M059J (cell line): ENCODE measurements around the gene ZNF740. TPM values are rescaled to one million over a fixed set of nuclear protein-coding genes. Genes with fewer than 3 reads are reported as not detected.

Experiments used
- DNase-seq: peaks from one replicate; pipeline ENCODE4 v3.0.0-alpha.2; 2012; ENCODE audit warnings: low read depth
- total RNA-seq: library from RNA; depleted of rRNA; stranded (reverse); fragments of >200 nt; shearing (Covaris generic); gene quantifications from 2 replicates; pipeline ENCODE4 v1.2.3, GENCODE V29; 2014

ZNF740 gene
- total RNA-seq, 1 experiment from 2014 or later: 9.5 TPM

DNA sequence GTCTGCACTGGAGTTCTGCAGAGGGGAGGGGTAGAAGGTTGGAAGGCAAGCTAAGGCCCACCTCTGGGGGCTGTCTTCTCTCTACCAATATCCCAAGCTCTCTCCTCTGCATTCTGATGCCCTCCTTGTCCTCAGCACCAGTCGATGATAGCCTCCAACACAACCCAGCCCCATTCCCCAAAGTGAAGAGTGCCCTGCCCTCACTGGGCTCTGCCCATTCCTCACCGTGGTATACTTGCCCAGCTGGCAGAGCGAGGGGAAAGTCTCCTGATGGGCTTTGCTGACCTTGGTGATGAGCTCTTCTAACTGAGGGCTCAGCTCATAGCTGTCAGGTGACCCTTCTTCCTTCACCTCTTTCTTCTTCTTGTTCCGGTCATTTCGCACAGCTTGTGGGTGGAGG is 33.7 kb downstream of the ZNF740 start:
- DNase-seq: no peak

DNA sequence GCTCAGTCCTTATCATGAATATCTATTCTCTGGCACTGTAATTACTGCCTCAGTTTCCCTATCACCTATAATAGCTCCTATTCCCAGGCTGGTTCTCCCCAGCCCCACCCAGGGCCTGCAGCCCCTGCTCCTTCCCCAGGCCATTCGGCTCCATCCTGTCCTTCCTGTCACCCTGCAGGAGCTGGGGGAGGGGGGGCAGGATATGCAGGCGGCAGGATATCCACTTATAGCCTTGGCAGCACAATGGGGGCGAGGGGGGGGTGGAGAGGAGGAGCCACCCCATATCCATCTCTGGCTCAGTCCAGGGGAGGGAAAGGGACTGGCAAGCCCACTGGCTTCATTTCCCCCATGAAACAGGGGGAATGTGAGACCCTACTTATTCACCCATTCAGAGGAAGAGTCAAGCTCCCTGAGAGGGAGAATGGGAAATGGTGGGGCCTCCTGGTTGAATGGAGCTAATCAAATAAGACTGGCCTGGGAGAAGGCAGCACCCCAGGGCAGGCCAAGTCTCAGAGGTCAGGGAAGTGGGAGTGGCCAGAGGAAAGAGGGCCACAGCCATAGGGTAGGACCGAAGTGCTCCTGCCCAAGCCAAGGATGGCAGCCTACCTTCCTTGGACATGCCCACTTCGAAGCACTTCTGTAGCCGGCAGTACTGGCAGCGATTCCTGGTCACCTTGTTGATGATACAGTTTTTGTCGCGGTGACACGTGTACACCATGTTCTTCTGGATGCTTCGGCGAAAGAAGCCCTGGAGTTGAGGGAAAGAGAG is 34.3 kb downstream of the ZNF740 start:
- no peak for DNase-seq

DNA sequence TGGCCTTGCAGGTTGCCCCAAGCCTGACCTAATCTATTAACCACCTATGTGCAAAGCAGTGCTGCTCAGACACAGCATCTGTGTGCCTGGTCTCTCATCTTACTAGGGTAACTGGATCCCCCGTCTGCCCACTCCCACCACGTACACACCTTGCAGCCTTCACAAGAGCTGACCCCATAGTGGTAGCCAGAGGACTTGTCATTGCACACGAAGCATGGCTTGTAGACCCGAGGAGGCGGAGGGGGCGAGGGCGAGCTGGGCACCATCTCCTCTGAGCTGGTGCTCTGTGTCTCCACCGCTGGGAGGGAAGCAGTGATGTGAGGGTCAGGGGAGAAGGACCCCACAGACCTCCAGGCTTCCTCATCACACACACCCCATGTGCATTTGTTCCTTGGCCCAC is 35.0 kb downstream of the ZNF740 start:
- DNase-seq: no peak

DNA sequence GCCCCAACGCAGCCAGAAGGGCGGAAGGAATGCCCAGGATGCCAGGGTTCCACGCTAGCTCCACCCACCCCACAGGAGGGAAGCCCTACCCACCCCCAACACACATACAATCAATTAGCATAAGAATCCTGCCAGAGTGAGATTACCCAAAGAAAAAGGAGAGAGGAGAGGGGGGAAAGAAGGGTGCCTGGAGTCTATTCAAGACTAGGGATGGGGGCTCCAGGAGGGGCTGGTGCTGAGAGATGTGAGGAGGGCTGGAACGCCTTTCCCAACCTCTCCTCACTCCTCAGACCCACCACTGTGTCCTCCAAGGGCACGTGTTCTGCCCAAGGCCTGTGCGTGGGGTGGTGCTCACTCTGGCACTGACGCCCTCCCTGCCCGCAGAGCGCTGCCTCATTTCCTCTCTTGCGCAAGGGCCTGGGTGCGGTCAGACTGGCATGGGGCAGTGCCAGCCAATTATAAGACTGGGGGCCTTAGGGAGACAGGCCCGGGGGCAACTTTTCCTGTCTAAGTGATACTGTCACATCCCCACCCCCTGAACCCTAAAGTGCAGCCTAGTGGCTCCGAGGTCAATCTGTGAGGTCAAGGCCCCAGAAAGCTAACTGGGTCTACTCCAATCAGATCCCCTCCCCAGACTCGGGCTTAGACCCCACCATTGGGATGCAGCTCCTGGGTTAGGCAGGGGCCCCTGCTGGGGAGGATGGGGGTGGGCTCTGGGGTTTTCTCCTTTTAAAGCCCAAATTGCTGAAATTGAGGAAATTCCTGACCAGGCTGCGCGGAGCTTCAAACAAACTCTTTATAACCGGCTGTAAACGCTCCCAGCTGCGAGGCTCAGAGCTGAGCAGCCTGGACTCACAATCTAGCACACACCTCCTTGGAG is 36.8 kb downstream of the ZNF740 start:
- DNase-seq: peak; percentile 56

DNA sequence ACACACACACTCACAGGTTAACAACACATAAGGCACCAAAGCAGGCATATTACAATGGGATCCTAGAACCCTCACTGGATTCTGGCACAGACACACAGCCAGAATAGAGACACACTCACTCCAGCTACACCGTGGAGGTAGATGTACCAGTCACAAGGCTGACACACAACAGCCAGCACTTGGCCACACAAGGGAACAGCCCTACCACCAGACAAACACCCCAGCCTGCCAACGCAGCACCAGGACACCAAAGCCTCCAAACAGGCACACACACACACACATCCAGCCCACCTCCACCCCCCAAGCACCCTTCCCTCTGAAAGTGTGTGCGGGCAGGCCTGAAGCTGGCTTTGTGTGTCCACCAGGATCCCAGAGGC is 37.4 kb downstream of the ZNF740 start:
- DNase-seq: no peak

DNA sequence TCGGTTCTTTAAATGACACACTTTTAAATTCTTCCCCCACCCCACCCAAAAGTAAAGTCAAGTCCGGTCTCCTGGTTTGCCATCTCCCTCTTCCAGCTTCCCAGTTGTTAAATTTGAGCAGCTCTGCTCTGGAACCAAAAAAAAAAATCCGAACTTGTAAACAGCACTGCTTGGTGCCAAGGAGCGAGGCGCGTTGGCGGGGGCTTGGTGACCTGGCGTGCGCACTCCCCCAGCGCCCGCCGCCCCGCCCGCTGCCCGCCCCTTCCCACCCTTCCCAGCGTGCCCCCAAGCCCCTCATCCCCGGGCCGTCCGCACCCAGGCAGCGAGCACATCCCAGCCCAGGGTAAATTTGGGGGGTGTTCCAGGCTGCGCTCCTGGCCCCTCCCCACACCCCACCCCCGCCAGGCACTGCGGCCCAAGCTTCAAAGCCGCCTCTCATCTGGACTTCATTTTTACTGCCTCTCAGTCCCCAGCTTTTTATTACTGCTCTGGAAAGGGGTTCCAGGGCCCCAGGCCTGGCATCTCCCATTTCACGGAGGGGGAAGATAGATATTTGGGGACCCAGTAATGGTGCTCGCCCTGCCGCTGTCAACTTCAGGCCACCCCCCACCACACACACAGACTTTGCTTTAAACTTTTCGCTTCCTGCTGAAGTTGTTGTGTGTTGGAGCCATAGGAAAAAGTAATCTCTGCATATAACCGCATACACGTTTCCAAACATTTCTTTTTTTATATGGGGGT is 38.2 kb downstream of the ZNF740 start:
- no peak for DNase-seq

DNA sequence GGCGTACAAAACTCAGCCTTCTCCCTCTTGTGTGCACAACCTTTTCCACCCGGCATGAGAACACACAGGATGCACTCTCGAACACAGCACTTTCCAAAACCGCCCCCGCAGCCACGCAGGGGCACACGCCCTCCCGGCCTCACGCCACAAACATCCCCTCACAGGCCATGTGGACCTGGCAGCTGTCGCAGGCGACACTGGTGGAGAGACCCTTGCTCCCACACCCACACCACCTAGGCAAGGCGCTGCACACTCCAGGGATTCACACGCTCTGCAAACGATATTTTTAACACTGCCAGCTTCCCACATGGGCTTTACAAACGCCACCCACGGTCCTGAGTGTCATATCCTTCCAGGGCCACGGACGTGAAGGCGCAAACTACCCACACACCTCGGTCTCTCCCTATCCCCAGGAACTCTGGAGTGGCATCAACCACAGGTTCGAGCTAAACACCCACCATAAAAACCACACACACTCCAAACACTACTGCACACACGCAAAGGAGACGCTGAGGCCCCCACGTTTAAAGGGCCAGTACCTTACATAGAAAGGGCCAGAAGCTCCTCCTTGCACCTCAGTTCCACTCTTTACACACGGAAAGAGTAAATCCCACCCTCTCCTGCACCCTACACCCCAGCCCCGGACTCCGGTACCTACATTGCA is 38.9 kb downstream of the ZNF740 start:
- DNase-seq: no peak

DNA sequence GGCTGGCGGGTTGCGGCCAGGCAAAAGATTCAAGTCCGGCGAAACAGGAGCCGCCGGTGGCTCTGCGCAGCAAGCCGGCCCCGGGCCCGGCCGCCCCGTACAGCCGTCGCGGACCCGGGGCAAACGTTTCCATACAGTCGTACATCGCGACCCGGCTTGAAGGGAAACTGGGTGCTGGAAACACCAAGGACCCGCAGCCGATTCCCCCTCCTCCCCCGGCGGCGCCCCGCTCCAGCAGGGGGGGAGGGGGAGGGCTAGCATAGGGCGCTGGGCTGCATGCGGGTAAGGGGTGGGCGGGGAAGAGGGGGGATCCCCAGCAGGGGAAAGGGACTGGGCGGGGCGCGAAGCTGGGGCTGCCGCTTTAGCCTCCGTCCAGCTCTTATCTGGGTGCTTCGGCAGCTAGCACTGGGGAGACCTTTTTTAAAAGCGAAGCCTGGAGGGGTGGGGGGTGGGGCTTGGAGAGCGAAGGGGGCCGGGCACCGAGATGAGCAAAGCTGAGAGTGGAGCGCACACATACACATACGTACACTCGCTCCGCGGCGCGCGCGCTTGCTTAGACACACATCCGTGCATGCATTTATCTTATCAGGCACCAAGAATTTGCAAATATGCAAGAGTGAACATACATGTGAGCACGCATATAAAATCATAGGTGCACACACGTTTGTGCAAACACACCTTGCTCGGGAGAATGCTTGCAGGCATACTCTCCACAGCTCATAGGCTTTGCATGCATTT is 39.6 kb downstream of the ZNF740 start:
- DNase-seq: peak; percentile 27

DNA sequence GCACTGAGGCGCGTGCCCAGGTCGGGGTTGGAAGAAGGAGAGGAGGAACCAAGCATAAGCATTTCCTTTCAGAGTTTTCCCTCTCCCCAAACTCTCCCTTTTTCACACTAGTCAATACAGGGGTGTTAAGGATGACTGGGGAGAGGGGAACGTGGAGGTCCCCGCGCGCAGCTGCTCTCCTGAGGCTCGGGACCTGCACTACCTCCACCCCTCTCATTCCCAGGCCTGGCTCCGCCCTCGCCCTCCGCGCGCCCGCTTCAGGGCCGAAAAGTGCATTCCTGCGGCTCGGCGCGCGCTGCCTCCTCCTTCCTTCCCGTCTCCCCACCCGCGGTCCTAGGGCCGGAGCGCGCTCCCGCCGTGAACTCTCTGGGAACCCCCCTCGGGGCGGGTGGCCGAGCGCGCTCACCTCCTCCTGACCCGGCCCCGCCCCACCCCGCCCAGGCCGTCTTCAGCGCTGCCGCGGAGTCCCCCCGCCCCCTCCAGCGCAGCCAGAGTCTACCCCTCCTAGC is 40.2 kb downstream of the ZNF740 start:
- DNase-seq: peak; percentile 93

DNA sequence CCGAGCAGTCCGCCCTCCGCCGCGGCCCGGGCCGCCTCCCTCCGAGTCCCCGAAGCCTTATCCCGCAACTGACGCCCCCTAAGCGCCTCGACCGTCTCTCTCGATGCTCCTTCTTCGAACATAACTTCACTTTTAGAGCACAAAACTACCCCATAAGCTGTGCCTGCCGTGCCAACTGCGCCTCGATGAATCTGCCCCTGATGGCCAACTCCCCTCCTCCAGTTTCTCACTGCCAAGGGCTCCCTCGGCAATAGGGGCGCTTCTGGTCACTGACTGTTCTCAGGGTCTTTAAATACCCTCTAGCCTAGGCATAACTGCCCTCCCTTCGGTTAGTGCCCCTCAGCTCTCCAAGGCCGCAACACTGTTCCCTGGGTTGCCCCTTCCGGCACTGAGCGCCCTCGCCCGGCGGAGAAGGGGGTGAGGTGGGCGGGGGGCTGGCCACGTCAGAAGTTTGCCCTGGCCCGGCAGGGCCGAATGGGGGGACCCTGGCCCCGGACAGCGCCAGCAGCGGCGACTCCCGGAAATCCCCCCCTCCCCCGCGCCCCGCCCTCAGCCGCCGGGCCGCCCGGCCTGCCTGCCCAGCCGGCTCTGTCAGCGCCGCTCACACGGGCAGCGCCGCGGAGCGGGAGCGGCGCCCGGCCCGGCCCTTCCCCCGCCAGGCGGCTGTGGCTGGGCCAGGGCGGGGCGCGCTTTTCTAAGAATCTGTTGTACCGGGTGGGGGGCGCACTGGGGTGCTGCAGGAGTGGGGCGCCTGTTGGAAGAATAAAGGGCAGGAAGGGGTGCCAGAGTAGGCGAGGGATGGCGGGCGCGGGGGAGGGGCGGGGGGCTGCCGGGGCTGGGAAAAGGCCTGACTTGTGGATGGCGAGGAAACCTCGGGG is 40.9 kb downstream of the ZNF740 start:
- peak; percentile 79 for DNase-seq

DNA sequence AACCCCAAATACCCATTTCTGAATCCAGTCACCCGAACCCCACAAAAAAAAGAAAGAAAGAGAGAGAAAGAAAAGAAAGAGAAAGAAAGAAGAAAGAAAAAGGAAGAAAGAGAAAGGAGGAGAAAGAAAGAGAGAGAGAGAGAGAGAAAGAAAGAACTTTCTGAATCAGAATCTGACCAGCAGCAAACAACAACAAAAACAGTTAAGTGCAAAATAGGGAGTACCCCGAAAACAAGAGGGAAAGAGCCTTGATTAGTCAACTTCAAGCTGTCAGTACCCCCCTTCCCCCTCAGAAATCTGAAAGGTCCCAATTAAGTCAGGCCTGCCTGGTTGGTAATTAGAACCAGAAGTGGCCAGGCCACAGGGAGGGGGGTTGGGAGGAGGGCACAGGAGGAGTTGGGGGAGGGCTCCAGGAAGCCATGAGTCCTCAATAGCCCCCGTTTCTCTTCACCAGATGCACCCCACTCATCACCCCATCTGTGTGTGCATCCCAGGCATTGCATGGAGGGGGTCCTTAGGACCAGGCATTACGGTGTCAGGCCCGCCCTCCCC is 41.7 kb downstream of the ZNF740 start:
- no peak for DNase-seq

DNA sequence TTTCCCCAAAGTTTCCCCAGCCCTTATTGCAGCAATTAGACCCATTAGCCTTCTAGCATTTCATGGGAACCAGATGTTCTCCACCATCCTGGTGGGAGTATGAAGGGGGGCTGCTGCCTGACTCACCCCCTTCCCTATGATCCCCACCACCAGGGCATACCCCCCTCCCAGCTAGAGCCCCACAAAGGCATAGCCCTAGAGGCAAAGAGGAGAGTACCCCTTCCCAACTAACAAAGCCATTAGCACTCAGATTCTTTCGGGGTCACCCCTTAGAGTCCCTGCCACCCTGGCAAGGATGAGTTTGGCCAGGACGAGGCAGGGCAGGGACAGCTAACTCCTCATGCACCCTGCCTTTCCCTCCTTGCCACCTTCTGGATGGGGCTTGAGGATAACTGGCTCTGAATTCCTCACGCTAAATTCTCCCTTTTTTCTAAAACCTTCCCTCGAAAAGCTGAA is 42.3 kb downstream of the ZNF740 start:
- no peak for DNase-seq

DNA sequence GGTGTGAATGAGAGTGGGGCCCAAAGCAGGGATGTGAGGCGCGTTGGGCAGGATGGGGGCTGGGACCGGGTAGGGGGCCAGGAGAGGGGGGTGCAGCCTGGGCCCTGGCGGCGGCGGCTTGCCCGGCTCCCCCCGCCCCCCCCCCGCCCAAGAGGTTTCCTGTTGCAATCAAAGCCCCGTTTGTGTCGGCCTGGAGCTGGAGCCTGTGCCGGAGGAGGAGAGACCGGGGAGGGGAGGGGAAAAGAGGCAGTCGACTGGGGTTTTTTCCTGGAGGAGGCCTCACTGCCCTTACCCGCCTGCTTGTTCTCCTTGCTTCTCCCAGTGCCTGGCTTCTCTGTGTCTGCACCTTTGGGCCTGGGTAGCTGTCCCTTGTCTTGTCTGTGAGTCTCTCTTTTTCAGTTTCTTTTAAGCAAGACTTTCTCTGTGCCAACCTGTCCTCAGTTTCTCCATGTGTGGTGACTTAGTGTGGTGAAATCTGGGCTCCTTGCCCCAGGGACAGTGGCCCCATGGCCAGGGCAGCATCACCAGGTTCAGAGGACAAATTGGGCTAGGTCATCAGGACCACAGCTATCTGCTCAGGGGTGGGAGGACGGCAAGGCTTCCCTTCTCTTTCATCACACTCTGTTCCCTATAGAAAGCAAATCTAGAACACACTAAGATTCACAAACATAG is 43.0 kb downstream of the ZNF740 start:
- no peak for DNase-seq

DNA sequence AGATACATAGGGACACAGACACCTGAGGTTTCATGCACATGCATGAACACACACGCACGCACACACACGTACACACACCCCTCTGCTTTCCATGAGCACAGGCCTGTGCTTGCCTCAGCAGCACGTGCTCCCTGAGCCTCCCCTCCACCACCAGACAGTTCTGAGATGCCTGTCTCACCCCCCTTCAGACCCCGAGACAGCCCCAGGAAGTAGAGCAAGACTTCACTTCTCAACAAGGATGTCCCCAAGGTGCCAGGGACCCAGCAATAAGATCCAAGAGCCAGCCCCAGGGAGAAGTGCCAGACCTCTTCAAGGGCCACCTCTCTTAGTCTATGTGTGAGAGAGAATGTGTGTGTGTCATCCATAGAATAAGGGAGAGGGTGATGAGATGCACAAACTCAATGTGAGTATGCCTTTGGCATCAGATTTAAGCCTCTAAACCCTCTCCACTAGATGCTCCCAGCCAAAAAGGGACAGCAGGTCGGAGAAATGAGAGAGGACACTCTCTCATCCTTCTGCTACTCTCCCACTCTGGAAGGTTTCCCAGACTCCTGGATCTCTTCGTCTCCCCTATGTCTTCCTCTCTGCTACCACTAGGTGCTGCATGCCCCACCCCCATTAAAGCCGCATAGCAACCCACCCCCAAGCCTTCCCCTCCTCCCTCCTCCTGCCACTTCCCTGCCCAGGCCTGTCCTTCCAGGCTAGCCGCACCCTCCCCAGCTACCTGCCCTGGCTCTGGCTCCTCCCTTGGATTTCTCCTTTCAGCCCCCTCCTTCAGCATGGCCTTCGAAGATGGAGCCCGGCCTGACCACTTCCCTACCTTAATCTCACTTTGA is 43.8 kb downstream of the ZNF740 start:
- no peak for DNase-seq

DNA sequence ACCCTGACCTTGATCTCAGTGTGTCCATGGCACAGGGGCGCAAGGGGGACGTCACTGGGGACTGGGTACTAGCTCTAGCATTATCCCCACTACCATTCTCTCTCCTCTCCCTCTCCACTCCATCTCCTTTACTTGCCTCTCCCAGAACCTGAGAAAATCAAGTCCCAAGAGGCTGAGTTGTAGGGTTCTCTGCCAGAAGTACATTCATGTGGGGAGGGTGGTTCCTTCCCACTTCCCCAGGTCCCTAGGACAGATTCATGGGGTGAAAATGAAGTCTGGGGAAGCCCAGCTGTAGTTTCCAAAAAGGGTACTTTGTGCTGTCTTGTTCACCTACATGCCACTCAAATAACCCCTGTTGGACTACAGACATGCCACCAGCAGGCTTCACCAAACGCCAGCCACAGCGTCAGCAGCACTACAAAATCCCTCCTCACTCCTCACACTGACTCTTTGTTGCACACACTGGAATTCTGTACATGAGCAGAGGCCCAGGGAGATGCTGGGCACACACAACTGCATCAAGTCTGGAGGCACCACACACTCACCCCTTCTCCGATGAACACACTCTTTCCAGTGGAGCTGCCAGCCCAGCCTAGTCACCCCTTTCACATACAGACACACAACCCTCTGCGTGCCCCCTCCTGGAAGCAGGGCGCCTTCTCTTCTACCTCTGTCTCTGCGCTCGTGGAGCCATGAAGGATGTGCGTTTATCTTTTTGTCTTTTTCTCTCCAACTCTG is 44.5 kb downstream of the ZNF740 start:
- DNase-seq: no peak

DNA sequence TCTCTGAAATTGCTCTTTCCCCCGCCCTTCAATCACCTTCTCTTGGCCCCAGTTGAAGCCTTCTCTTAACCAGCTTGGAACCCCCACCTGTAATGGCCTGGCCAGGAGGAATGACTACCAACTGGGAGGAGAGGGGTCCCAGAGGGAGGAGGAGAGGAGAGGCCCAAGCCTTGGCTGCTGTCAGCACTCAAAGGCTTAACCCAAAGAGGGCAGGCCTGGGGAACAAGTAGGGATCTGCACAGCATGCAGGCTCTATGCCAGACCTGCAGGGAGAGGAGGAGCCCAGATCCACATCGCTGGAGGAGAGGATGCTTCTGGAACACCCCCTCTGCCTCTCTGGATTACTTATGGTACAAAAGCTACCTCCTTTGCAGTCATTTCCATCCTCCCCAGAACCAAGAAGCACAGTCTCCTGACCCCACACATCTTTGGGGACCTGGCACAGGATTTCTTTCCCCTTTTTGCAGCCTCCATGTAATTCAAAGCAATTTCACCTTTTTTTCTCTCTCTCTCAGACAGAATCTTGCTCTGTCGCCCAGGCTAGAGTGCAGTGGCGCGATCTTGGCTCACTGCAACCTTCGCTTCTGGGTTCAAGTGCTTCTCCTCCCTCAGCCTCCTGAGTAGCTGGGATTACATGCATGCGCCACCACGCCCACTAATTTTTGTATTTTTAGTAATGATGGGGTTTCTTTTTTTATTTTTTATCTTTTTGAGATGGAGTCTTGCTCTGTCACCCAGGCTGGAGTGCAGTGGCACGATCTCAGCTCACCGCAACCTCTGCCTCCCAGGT is 45.3 kb downstream of the ZNF740 start:
- no peak for DNase-seq
